BE2C (cell line): ENCODE results near the gene TMEM267.
"Not testable (repeated sequence)": the region's sequence is repeated elsewhere in the genome, so short reads cannot be mapped to it uniquely, and the experiment has no call there.

ENCODE experiments used
- DNase-seq: peaks from one replicate; pipeline ENCODE4 v3.0.0-alpha.2; 2020
- H3K27me3 ChIP-seq: fragments of 250-450 bp; sonication (Bioruptor Pico); 2 replicates; pipeline ENCODE4 v1.5.1; 2020; ENCODE audit warnings: mild to moderate bottlenecking
- H3K36me3 ChIP-seq: fragments of 250-450 bp; sonication (Bioruptor Pico); 2 replicates; pipeline ENCODE4 v1.5.1; 2020; ENCODE audit warnings: mild to moderate bottlenecking
- H3K4me1 ChIP-seq: fragments of 250-450 bp; sonication (Bioruptor Pico); 2 replicates; pipeline ENCODE4 v1.5.1; 2020
- H3K4me3 ChIP-seq: 2 replicates; pipeline ENCODE4 v1.5.1; 2011; ENCODE audit warnings: low read depth, low read length
- H3K9me3 ChIP-seq: fragments of 250-450 bp; sonication (Bioruptor Pico); 2 replicates; pipeline ENCODE4 v1.5.1; 2020
- TF ChIP-seq, protein P1 (sequence below): IDR thresholded peaks from 2 replicates; pipeline ENCODE4 v1.5.1; 2012; ENCODE audit warnings: mild to moderate bottlenecking, low read depth, low read length

The TMEM267 gene

DNA sequence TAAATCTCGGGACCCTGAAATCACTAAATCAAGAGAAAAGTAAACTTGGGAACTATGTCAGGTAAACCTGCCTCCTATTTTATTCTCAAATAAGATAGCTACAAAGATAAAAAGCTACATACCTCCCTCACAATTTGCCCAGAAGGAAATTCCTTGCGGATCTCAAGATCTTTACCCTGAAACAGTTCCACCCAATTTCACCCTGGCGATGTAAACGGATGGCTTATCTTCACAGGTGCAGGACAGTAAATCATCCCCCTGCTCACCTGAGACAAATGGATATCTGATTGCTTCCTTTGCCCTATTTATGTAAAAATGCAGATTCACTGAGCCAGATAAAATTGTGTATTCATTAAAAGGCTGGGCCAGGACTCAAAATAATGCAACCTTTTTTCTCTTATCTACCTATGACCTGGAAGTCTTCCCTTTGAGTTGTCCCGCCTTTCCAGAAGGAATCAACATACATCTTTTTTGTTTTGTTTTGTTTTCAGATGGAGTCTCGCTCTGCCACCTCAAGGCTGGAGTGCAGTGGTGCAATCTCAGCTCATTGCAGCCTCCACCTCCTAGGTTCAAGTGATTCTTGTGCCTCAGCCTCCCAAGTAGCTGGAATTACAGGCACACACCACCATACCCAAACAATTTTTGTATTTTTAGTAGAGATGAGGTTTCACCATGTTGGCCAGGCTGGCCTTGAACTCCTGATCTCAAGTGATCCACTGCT, 13.8 kb downstream of the TMEM267 start:
- TF ChIP-seq, protein P1, sequence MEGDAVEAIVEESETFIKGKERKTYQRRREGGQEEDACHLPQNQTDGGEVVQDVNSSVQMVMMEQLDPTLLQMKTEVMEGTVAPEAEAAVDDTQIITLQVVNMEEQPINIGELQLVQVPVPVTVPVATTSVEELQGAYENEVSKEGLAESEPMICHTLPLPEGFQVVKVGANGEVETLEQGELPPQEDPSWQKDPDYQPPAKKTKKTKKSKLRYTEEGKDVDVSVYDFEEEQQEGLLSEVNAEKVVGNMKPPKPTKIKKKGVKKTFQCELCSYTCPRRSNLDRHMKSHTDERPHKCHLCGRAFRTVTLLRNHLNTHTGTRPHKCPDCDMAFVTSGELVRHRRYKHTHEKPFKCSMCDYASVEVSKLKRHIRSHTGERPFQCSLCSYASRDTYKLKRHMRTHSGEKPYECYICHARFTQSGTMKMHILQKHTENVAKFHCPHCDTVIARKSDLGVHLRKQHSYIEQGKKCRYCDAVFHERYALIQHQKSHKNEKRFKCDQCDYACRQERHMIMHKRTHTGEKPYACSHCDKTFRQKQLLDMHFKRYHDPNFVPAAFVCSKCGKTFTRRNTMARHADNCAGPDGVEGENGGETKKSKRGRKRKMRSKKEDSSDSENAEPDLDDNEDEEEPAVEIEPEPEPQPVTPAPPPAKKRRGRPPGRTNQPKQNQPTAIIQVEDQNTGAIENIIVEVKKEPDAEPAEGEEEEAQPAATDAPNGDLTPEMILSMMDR: no peak
- Histone ChIP-seq H3K9me3 (no peaks in the 10 kb centered on the region), H3K27me3 (no peaks in the 10 kb centered on the region), H3K4me3 (no peak overlapping the region), H3K36me3 (no peaks in the 10 kb centered on the region), H3K4me1 (no peaks in the 10 kb centered on the region)
- DNase-seq: no peak

DNA sequence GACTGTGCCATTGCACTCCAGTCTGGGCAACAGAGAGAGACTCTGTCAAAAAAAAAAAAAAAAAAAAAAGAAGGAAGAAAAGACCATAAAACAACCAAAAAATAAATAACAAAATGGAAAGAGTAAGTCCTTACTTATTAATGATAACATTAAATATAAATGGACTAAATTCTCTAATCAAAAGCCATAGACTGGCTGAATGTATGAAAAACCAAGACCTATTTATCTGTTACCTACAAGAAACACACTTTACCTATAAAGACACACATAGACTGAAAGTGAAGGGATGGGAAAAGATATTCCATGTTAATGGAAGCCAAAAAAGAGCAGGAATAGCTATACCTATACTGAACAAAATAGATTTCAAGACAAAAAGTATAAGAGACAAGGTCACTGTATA, 16.6 kb downstream of the TMEM267 start:
- DNase-seq: no peak
- TF ChIP-seq, protein P1: no peak
- Histone ChIP-seq H3K36me3 (no peaks in the 10 kb centered on the region), H3K27me3 (no peaks in the 10 kb centered on the region), H3K4me3 (no peak overlapping the region), H3K4me1 (no peaks in the 10 kb centered on the region), H3K9me3 (no peaks in the 10 kb centered on the region)

DNA sequence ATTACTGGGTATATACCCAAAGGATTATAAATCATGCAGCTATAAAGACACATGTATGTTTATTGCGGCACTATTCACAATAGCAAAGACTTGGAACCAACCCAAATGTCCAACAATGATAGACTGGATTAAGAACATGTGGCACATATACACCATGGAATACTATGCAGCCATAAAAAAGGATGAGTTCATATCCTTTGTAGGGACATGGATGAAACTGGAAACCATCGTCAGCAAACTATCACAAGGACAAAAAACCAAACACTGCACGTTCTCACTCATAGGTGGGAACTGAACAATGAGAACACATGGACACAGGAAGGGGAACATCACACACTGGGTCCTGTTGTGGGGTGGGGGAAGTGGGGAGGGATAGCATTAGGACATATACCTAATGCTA, 18.2 kb downstream of the TMEM267 start:
- H3K36me3 ChIP-seq, DNase-seq, H3K4me3 ChIP-seq, H3K4me1 ChIP-seq, H3K27me3 ChIP-seq, H3K9me3 ChIP-seq: not testable (repeated sequence)

DNA sequence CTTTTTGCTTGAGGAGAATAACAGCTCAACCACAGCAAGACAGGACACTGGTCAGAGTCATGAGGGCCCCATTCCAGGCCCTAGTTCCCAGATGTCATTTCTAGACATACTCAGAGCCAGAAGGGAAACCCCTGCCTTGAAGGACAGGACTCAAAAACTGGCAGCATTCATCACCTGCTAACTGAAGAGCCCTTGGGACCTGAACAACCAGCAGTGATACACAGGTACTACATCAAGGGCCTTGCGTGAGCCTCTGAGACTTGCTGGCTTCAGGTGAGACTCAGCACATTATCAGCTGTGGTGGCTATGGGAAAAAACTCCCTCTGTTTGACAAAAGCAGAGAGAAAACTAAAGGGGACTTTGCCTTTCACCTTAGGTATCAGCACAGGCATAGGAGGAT, 22.6 kb downstream of the TMEM267 start:
- Histone ChIP-seq H3K4me3 (no peak overlapping the region), H3K4me1 (no peaks in the 10 kb centered on the region), H3K9me3 (no peaks in the 10 kb centered on the region), H3K36me3 (no peaks in the 10 kb centered on the region; the same call in 1 of the 2 replicates), H3K27me3 (no peaks in the 10 kb centered on the region)
- TF ChIP-seq, protein P1: no peak
- no peak for DNase-seq

DNA sequence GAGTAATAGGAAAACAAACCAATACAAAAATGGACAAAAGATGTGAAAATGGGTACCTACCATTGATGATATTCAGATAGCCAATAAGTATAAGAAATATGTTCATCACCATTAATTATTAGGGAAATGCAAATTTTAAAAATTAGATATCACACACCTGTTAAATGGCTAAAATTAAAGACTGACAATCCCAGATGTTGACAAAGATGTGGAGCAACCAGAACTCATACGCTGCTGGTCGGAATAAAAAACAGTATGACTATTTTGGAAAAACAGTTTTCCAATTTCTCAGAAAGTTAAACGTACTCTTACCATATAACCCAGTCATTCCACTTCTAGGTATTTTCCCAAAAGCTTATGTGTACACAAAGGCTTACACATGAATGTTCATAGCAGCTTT, 27.1 kb downstream of the TMEM267 start:
- TF ChIP-seq, protein P1: no peak
- no peak overlapping the region for H3K4me3 ChIP-seq
- DNase-seq: no peak
- no peaks in the 10 kb centered on the region for H3K4me1 ChIP-seq
- no peaks in the 10 kb centered on the region; the same call in 1 of the 2 replicates for H3K36me3 ChIP-seq
- no peaks in the 10 kb centered on the region for H3K9me3 ChIP-seq
- no peaks in the 10 kb centered on the region for H3K27me3 ChIP-seq

DNA sequence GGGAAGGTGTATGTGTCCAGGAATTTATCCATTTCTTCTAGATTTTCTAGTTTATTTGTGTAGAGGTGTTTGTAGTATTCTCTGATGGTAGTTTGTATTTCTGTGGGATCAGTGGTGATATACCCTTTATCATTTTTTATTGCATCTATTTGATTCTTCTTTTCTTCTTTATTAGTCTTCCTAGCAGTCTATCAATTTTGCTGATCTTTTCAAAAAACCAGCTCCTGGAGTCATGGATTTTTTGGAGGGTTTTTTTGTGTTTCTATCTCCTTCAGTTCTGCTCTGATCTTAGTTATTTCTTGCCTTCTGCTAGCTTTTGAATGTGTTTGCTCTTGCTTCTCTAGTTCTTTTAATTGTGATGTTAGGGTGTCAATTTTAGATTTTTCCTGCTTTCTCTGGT, 42.1 kb downstream of the TMEM267 start:
- H3K27me3 ChIP-seq, DNase-seq, H3K9me3 ChIP-seq, H3K4me3 ChIP-seq, H3K4me1 ChIP-seq, H3K36me3 ChIP-seq: not testable (repeated sequence)

DNA sequence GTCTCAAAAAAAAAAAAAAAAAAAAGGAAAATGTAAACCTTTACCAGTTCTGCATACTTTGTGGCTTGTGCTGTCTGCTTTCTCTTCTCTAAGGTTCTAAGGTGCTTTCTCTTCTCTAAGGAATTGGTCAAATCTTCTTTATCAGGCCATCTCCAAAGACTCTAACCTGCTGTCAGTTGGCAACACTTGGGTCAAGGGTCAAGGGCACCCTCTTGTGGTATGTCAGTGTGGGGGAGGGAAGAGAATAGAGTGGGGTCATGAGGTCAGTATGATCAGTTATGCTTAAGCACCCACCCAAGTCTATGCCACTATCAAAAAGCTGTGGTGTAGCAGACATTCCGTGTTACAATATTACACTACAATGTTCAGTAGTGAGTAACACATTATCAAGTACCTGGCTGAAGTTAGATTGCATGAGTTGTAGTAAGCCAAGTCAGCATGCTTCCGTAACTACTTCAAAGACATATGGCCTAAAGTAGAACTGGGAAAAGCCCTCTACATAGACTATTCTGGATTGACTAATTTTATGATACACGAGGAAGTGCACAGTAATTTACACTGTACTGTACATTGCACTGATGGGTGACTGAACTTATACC, 46.5 kb downstream of the TMEM267 start:
- no peak for DNase-seq
- TF ChIP-seq, protein P1: no peak

More for the DNA sequence above, 46.5 kb downstream of the TMEM267 start:
- Histone ChIP-seq H3K36me3 (no peaks in the 10 kb centered on the region), H3K27me3 (no peaks in the 10 kb centered on the region; the same call in 1 of the 2 replicates), H3K4me1 (no peaks in the 10 kb centered on the region), H3K4me3 (no peak overlapping the region), H3K9me3 (no peaks in the 10 kb centered on the region; the same call in 1 of the 2 replicates)
